ENCODE measurements around the gene PCNT. TPM values are rescaled to one million over a fixed set of nuclear protein-coding genes. Genes with fewer than 3 reads are reported as not detected.

PCNT gene
- total and polyA plus RNA-seq, 7 experiments from 2014 or later: 13.7 to 68.2 (median 54.3) TPM

- no peak overlapping the region for H3K4me3 ChIP-seq (ENCODE audit: low read length)
- CTCF ChIA-PET: no interaction called here
- ATAC-seq (no peak), DNase-seq (no peak)
- H3K27me3 ChIP-seq (ENCODE audit: control insufficient read depth in 2 of 2, insufficient read depth in 2 of 2, low read length in 2 of 2): no peaks in the 10 kb centered on the region
- Mint-ChIP-seq H3K4me1 (peaks cover 5 to 38% (median 16%) of the 10 kb centered on the region in 7 donors), H3K27me3 (no peaks in the 10 kb centered on the region), H3K36me3 (peaks cover 2 to 24% (median 8%) of the 10 kb centered on the region in 5 donors), H3K27ac (peak overlapping the region in 6 of 9 donors; percentile 20 to 71 (median 50)), H3K4me3 (no peak overlapping the region), H3K9me3 (no peaks in the 10 kb centered on the region)
- peaks cover 8 to 34% of the 10 kb centered on the region in 2 donors for H3K4me1 ChIP-seq (ENCODE audit: control insufficient read depth in 2 of 2, insufficient read depth in 2 of 2, low read length in 2 of 2)
- intact Hi-C loops (cut with micrococcal nuclease): loop anchor here in 1 of 2 donors (10.0 kb wide), 2 partner anchors 52 to 142 kb away; partner anchors contain the start of genes MCM3AP and YBEY
- no peaks in the 10 kb centered on the region for H3K9me3 ChIP-seq (ENCODE audit: control insufficient read depth in 2 of 3, low read length in 3 of 3)
- POLR2A ChIA-PET: interaction anchor here (0.7 to 1.4 kb wide), 2 partner anchors 28 to 32 kb away, joined by 3 to 6 read pairs; partner anchors contain the start of gene DIP2A
- H3K36me3 ChIP-seq (ENCODE audit: control insufficient read depth in 2 of 3, insufficient read depth in 3 of 3, low read length in 3 of 3): peaks cover 0 to 42% (median 5%) of the 10 kb centered on the region in 3 experiments
- H3K27ac ChIP-seq (ENCODE audit: low read depth, low read length): peak overlapping the region; percentile 78
These were observed 102.5 kb downstream of the PCNT start for GRCh38 chr21:46426313-46427046.

GRCh38 chr21:46427516-46427915 is 103.6 kb downstream of the PCNT start:
- no peak overlapping the region for H3K4me3 ChIP-seq (ENCODE audit: low read length)
- ATAC-seq (no peak), DNase-seq (no peak)
- peaks cover 10 to 29% (median 17%) of the 10 kb centered on the region in 5 donors for H3K36me3 Mint-ChIP-seq
- H3K27me3 ChIP-seq (ENCODE audit: control insufficient read depth in 2 of 2, insufficient read depth in 2 of 2, low read length in 2 of 2): no peaks in the 10 kb centered on the region
- H3K27ac ChIP-seq (ENCODE audit: low read depth, low read length): peak overlapping the region; percentile 12
- no peaks in the 10 kb centered on the region for H3K9me3 ChIP-seq (ENCODE audit: control insufficient read depth in 2 of 3, low read length in 3 of 3)
- ChIA-PET POLR2A (no interaction called here), CTCF (no interaction called here)
- peak overlapping the region in 4 of 9 donors; percentile 14 to 83 (median 49) for H3K27ac Mint-ChIP-seq
- H3K4me1 Mint-ChIP-seq: peaks cover 5 to 35% (median 16%) of the 10 kb centered on the region in 7 donors
- no peaks in the 10 kb centered on the region for H3K27me3 Mint-ChIP-seq
- H3K9me3 Mint-ChIP-seq: no peaks in the 10 kb centered on the region
- intact Hi-C loops (cut with micrococcal nuclease): loop anchor here in 1 of 2 donors (10.0 kb wide), 2 partner anchors 53 to 143 kb away; partner anchors contain the start of genes MCM3AP and YBEY
- H3K36me3 ChIP-seq (ENCODE audit: control insufficient read depth in 2 of 3, insufficient read depth in 3 of 3, low read length in 3 of 3): peaks cover 0 to 52% (median 13%) of the 10 kb centered on the region in 3 experiments
- no peak overlapping the region for H3K4me3 Mint-ChIP-seq
- H3K4me1 ChIP-seq (ENCODE audit: control insufficient read depth in 2 of 2, insufficient read depth in 2 of 2, low read length in 2 of 2): peaks cover 8 to 34% of the 10 kb centered on the region in 2 donors

GRCh38 chr21:46428286-46428685 is 104.3 kb downstream of the PCNT start:
- Histone ChIP-seq H3K4me3 (ENCODE audit: low read length) (no peak overlapping the region), H3K4me1 (ENCODE audit: control insufficient read depth in 2 of 2, insufficient read depth in 2 of 2, low read length in 2 of 2) (peaks cover 8 to 27% of the 10 kb centered on the region in 2 donors), H3K27ac (ENCODE audit: low read depth, low read length) (no peak overlapping the region), H3K9me3 (ENCODE audit: control insufficient read depth in 2 of 3, low read length in 3 of 3) (no peaks in the 10 kb centered on the region), H3K27me3 (ENCODE audit: control insufficient read depth in 2 of 2, insufficient read depth in 2 of 2, low read length in 2 of 2) (no peaks in the 10 kb centered on the region), H3K36me3 (ENCODE audit: control insufficient read depth in 2 of 3, insufficient read depth in 3 of 3, low read length in 3 of 3) (peaks cover 0 to 52% (median 13%) of the 10 kb centered on the region in 3 experiments)
- Mint-ChIP-seq H3K36me3 (peaks cover 10 to 29% (median 17%) of the 10 kb centered on the region in 5 donors), H3K27ac (peak overlapping the region in 1 of 9 donors; percentile 25), H3K4me3 (no peak overlapping the region), H3K4me1 (peaks cover 3 to 28% (median 16%) of the 10 kb centered on the region in 7 donors), H3K9me3 (no peaks in the 10 kb centered on the region), H3K27me3 (no peaks in the 10 kb centered on the region)
- DNase-seq (no peak), ATAC-seq (no peak)
- POLR2A ChIA-PET: no interaction called here
- intact Hi-C loops (cut with micrococcal nuclease): loop anchor here in 1 of 2 donors (10.0 kb wide), 2 partner anchors 53 to 143 kb away; partner anchors contain the start of genes MCM3AP and YBEY
- CTCF ChIA-PET: no interaction called here

- Histone ChIP-seq H3K36me3 (ENCODE audit: control insufficient read depth in 2 of 3, insufficient read depth in 3 of 3, low read length in 3 of 3) (peaks cover 0 to 56% (median 13%) of the 10 kb centered on the region in 3 experiments), H3K4me1 (ENCODE audit: control insufficient read depth in 2 of 2, insufficient read depth in 2 of 2, low read length in 2 of 2) (peaks cover 8 to 21% of the 10 kb centered on the region in 2 donors), H3K9me3 (ENCODE audit: control insufficient read depth in 2 of 3, low read length in 3 of 3) (no peaks in the 10 kb centered on the region), H3K27ac (ENCODE audit: low read depth, low read length) (no peak overlapping the region), H3K4me3 (ENCODE audit: low read length) (no peak overlapping the region), H3K27me3 (ENCODE audit: control insufficient read depth in 2 of 2, insufficient read depth in 2 of 2, low read length in 2 of 2) (no peaks in the 10 kb centered on the region)
- Mint-ChIP-seq H3K4me3 (no peak overlapping the region), H3K36me3 (peaks cover 10 to 29% (median 17%) of the 10 kb centered on the region in 5 donors), H3K9me3 (no peaks in the 10 kb centered on the region), H3K27ac (no peak overlapping the region), H3K27me3 (no peaks in the 10 kb centered on the region), H3K4me1 (peaks cover 0 to 19% (median 16%) of the 10 kb centered on the region in 7 donors)
- intact Hi-C loops (cut with micrococcal nuclease): loop anchor here in 1 of 2 donors (10.0 kb wide), 2 partner anchors 54 to 144 kb away; partner anchors contain the start of genes MCM3AP and YBEY
- DNase-seq: no peak
- POLR2A ChIA-PET: no interaction called here
- ATAC-seq: no peak
- CTCF ChIA-PET: no interaction called here
These were observed 105.2 kb downstream of the PCNT start for GRCh38 chr21:46428987-46429710.

- CTCF ChIA-PET: no interaction called here
- peaks cover 0 to 12% (median 10%) of the 10 kb centered on the region in 7 donors for H3K4me1 Mint-ChIP-seq
- Histone ChIP-seq H3K27me3 (ENCODE audit: control insufficient read depth in 2 of 2, insufficient read depth in 2 of 2, low read length in 2 of 2) (no peaks in the 10 kb centered on the region), H3K9me3 (ENCODE audit: control insufficient read depth in 2 of 3, low read length in 3 of 3) (no peaks in the 10 kb centered on the region), H3K27ac (ENCODE audit: low read depth, low read length) (no peak overlapping the region), H3K36me3 (ENCODE audit: control insufficient read depth in 2 of 3, insufficient read depth in 3 of 3, low read length in 3 of 3) (peaks cover 0 to 65% (median 13%) of the 10 kb centered on the region in 3 experiments), H3K4me1 (ENCODE audit: control insufficient read depth in 2 of 2, insufficient read depth in 2 of 2, low read length in 2 of 2) (peaks cover 5 to 14% of the 10 kb centered on the region in 2 donors), H3K4me3 (ENCODE audit: low read length) (no peak overlapping the region)
- intact Hi-C loops (cut with micrococcal nuclease): loop anchor here in 1 of 2 donors (10.0 kb wide), 2 partner anchors 55 to 145 kb away; partner anchors contain the start of genes MCM3AP and YBEY
- no peaks in the 10 kb centered on the region for H3K27me3 Mint-ChIP-seq
- H3K27ac Mint-ChIP-seq: peak overlapping the region in 2 of 9 donors; percentile 38 to 58
- ATAC-seq (no peak), DNase-seq (no peak)
- H3K4me3 Mint-ChIP-seq: no peak overlapping the region
- no peaks in the 10 kb centered on the region for H3K9me3 Mint-ChIP-seq
- POLR2A ChIA-PET: interaction anchor here (0.6 kb wide), 1 partner anchor 72 kb away, joined by 4 read pairs; no protein-coding TSS in a partner anchor
- H3K36me3 Mint-ChIP-seq: peaks cover 10 to 32% (median 17%) of the 10 kb centered on the region in 5 donors
These were observed 106.1 kb downstream of the PCNT start for GRCh38 chr21:46429754-46430681.

All from naive thymus-derived CD4-positive, alpha-beta T cell (primary cell).